ENCODE data around the gene U2AF2.

The U2AF2 gene

DNA sequence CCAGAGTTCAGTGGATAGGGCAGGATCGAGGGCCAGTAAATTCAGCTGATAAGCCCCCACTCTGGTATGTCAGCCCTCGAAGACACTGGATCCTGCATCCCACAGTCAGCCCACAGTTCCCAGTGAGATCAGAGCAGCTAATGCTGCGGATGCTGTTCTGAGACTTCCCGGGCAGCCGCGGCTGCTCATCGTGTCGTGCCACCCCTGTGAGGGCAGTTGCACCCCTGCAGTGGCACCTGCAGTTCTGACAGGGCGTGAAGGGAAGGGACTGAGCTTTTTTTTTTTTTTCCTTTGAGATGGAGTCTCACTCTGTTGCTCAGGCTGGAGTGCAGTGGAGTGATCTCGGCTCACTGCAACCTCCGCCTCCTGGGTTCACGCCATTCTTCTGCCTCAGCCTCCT lies 12.7 kb downstream of the U2AF2 start:
- no peak overlapping the region for H3K4me3 ChIP-seq (ENCODE audit: low read depth, low read length)
- H3K9me3 ChIP-seq (ENCODE audit: control insufficient read depth, insufficient read depth, low read depth, low read length) = no peaks in the 10 kb centered on the region
- POLR2A ChIA-PET = interaction anchor here (2.7 to 3.0 kb wide), 2 partner anchors 11 to 13 kb away, joined by 10 to 12 read pairs; partner anchors contain the start of gene U2AF2
- CTCF ChIA-PET = interaction anchor here (0.6 to 1.1 kb wide), 3 partner anchors 13 to 35 kb away, joined by 4 to 5 read pairs (median 4); partner anchors contain the start of gene CCDC106
- TF ChIP-seq ZIC2 (tag by site-specific recombination; IDR thresholded peaks at IDR 0.05) = peak; percentile 88
- TF ChIP-seq GLIS1 (tag by site-specific recombination; IDR thresholded peaks at IDR 0.05) = peak; percentile 19; the same call in 1 of the 2 replicates
- TF ChIP-seq SALL2 (tag by site-specific recombination; IDR thresholded peaks at IDR 0.05; ENCODE audit: borderline replicate concordance) = no peak
- no peak overlapping the region for H3K27ac ChIP-seq (ENCODE audit: extremely low read depth, low read depth, low read length)
- H3K4me1 ChIP-seq (ENCODE audit: control insufficient read depth, insufficient read depth, low read length) = peaks cover 7% of the 10 kb centered on the region
- peaks cover 51 to 90% of the 10 kb centered on the region in 2 experiments for H3K36me3 ChIP-seq (ENCODE audit: control insufficient read depth in 2 of 2, insufficient read depth in 1 of 2, low read length in 2 of 2)

DNA sequence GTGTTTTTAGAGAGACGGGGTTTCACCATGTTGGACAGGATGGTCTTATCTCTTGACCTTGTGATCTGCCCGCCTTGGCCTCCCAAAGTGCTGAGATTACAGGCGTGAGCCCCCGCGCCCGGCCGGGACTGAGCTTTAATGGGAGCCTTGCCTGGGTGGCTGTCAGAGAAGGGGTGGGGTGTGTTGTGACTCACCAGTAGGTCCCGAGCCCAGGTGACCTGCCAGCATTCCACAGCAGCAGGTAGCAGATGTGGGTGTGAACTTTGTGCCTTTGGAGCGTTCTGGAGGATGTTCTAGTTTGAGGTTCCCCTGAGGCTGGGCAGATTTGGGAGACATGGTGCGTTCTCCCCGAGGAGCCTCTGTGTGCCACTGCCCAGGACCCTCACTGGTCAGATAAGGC lies 13.1 kb downstream of the U2AF2 start:
- no peak overlapping the region for H3K4me3 ChIP-seq (ENCODE audit: low read depth, low read length)
- peaks cover 49 to 86% of the 10 kb centered on the region in 2 experiments for H3K36me3 ChIP-seq (ENCODE audit: control insufficient read depth in 2 of 2, insufficient read depth in 1 of 2, low read length in 2 of 2)
- ChIA-PET POLR2A (interaction anchor here (2.7 to 3.0 kb wide), 2 partner anchors 11 to 13 kb away, joined by 10 to 12 read pairs; partner anchors contain the start of gene U2AF2), CTCF (interaction anchor here (0.6 to 1.0 kb wide), 2 partner anchors 14 to 20 kb away, joined by 4 to 5 read pairs; partner anchors contain the start of gene CCDC106)
- TF ChIP-seq ZBTB21 (tag by site-specific recombination; IDR thresholded peaks at IDR 0.05) (no peak), ZNF707 (tag by site-specific recombination; IDR thresholded peaks at IDR 0.05) (no peak), HOXD13 (CRISPR knock-in tag; IDR thresholded peaks at IDR 0.05; ENCODE audit: borderline replicate concordance) (0 out of 2 replicates have a peak, but pooled peaks have one; percentile 11), ZIC2 (tag by site-specific recombination; IDR thresholded peaks at IDR 0.05) (no peak), BCL11A (tag by site-specific recombination; IDR thresholded peaks at IDR 0.05; ENCODE audit: low read depth) (0 out of 2 replicates have a peak, but pooled peaks have one; percentile 30), ZBTB20 (tag by site-specific recombination; IDR thresholded peaks at IDR 0.05) (no peak)
- TF ChIP-seq, protein P1, sequence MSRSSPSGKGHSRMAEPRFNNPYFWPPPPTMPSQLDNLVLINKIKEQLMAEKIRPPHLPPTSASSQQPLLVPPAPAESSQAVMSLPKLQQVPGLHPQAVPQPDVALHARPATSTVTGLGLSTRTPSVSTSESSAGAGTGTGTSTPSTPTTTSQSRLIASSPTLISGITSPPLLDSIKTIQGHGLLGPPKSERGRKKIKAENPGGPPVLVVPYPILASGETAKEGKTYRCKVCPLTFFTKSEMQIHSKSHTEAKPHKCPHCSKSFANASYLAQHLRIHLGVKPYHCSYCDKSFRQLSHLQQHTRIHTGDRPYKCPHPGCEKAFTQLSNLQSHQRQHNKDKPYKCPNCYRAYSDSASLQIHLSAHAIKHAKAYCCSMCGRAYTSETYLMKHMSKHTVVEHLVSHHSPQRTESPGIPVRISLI (tag by site-specific recombination; IDR thresholded peaks at IDR 0.05) = no peak
- TF ChIP-seq, protein P2, sequence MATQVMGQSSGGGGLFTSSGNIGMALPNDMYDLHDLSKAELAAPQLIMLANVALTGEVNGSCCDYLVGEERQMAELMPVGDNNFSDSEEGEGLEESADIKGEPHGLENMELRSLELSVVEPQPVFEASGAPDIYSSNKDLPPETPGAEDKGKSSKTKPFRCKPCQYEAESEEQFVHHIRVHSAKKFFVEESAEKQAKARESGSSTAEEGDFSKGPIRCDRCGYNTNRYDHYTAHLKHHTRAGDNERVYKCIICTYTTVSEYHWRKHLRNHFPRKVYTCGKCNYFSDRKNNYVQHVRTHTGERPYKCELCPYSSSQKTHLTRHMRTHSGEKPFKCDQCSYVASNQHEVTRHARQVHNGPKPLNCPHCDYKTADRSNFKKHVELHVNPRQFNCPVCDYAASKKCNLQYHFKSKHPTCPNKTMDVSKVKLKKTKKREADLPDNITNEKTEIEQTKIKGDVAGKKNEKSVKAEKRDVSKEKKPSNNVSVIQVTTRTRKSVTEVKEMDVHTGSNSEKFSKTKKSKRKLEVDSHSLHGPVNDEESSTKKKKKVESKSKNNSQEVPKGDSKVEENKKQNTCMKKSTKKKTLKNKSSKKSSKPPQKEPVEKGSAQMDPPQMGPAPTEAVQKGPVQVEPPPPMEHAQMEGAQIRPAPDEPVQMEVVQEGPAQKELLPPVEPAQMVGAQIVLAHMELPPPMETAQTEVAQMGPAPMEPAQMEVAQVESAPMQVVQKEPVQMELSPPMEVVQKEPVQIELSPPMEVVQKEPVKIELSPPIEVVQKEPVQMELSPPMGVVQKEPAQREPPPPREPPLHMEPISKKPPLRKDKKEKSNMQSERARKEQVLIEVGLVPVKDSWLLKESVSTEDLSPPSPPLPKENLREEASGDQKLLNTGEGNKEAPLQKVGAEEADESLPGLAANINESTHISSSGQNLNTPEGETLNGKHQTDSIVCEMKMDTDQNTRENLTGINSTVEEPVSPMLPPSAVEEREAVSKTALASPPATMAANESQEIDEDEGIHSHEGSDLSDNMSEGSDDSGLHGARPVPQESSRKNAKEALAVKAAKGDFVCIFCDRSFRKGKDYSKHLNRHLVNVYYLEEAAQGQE (tag by site-specific recombination; IDR thresholded peaks at IDR 0.05) = no peak
- H3K4me1 ChIP-seq (ENCODE audit: control insufficient read depth, insufficient read depth, low read length) = peaks cover 8% of the 10 kb centered on the region
- no peak overlapping the region for H3K27ac ChIP-seq (ENCODE audit: extremely low read depth, low read depth, low read length)
- H3K9me3 ChIP-seq (ENCODE audit: control insufficient read depth, insufficient read depth, low read depth, low read length) = no peaks in the 10 kb centered on the region

DNA sequence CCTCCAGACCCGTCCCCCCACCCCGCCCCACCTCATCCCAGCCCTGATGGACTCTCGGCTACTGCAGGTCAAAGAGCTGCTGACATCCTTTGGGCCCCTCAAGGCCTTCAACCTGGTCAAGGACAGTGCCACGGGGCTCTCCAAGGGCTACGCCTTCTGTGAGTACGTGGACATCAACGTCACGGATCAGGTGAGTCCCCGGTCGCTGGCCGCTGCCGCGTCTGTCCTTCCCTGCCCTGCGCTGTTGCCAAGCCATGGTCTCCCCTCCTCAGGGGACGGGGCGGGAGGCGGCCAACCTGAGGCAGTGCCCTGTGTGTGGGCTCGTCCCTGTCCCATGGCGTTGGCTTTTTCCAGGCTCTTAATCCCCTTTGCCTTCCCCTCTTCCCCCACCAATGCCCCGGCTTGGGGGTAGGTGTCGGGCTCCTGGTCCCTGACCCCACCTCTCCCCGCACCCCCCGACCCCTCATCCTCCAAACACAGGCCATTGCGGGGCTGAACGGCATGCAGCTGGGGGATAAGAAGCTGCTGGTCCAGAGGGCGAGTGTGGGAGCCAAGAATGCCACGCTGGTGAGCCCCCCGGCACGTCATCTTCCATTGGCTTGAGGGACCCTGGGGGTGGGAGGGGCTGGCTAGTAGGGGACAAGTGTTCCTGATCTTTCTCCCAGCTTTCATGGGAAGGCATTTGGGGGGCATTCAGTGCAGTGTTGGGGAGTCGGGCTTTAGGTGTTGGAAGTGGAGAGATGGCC lies 13.9 kb downstream of the U2AF2 start:
- peaks cover 12% of the 10 kb centered on the region for H3K4me1 ChIP-seq (ENCODE audit: control insufficient read depth, insufficient read depth, low read length)
- TF ChIP-seq ZBTB17 (tag by site-specific recombination; IDR thresholded peaks at IDR 0.05) = no peak
- peak; percentile 38; the same call in 1 of the 2 replicates for TF ChIP-seq GLIS2 (tag by site-specific recombination; IDR thresholded peaks at IDR 0.05)
- POLR2A ChIA-PET = no interaction called here
- CTCF ChIA-PET = interaction anchor here (1.0 kb wide), 1 partner anchor 21 kb away, joined by 4 read pairs; the partner anchor contains the start of gene CCDC106
- H3K4me3 ChIP-seq (ENCODE audit: low read depth, low read length) = no peak overlapping the region
- H3K27ac ChIP-seq (ENCODE audit: extremely low read depth, low read depth, low read length) = no peak overlapping the region
- peaks cover 41 to 83% of the 10 kb centered on the region in 2 experiments for H3K36me3 ChIP-seq (ENCODE audit: control insufficient read depth in 2 of 2, insufficient read depth in 1 of 2, low read length in 2 of 2)
- no peaks in the 10 kb centered on the region for H3K9me3 ChIP-seq (ENCODE audit: control insufficient read depth, insufficient read depth, low read depth, low read length)

Measured in HEK293 (cell line).